Mesenchymal stem cell (in vitro differentiated cells and primary cell): ENCODE results near the gene PGA3.
"Not testable (repeated sequence)": the region's sequence is repeated elsewhere in the genome, so short reads cannot be mapped to it uniquely, and the experiment has no call there.

ENCODE experiments used
- DNase-seq: peaks from one replicate; pipeline ENCODE4 v3.0.0-alpha.2; 2013
- H2AFZ ChIP-seq: one replicate; pipeline ENCODE4 v1.6.1; 2013; ENCODE audit warnings: low read depth, mild to moderate bottlenecking, control low read depth, inconsistent platforms, low read length, moderate library complexity
- H2AK5ac ChIP-seq: 2 replicates; pipeline ENCODE4 v1.6.1; 2013; ENCODE audit warnings: low read length, moderate library complexity, mild to moderate bottlenecking, inconsistent platforms; ENCODE audit not compliant: severe bottlenecking
- H2BK120ac ChIP-seq: one replicate; pipeline ENCODE4 v1.6.1; 2013; ENCODE audit warnings: low read depth, mild to moderate bottlenecking, inconsistent platforms, low read length, moderate library complexity
- H2BK12ac ChIP-seq, 2 experiments: one replicate each; pipeline ENCODE4 v1.6.1; 2013; ENCODE audit warnings: inconsistent platforms in 2 of 2, low read length in 2 of 2, mild to moderate bottlenecking in 2 of 2, moderate library complexity in 2 of 2, control low read depth in 1 of 2
- H2BK15ac ChIP-seq: one replicate; pipeline ENCODE4 v1.6.1; 2013; ENCODE audit warnings: mild to moderate bottlenecking, low read depth, inconsistent platforms; ENCODE audit not compliant: poor library complexity, severe bottlenecking
- H2BK5ac ChIP-seq: 2 replicates; pipeline ENCODE4 v1.6.1; 2013; ENCODE audit warnings: low read depth, mild to moderate bottlenecking, low read length, control low read depth, inconsistent platforms; ENCODE audit not compliant: poor library complexity, severe bottlenecking
- H3K14ac ChIP-seq, 2 experiments: one replicate each; pipeline ENCODE4 v1.6.1; 2013; ENCODE audit warnings: inconsistent platforms in 2 of 2, low read length in 2 of 2, control low read depth in 1 of 2, mild to moderate bottlenecking in 1 of 2, moderate library complexity in 1 of 2
- H3K18ac ChIP-seq, 2 experiments: one replicate each; pipeline ENCODE4 v1.6.1; 2013; ENCODE audit warnings: inconsistent platforms in 2 of 2, low read length in 2 of 2, control low read depth in 1 of 2, low read depth in 1 of 2, mild to moderate bottlenecking in 1 of 2
- H3K23ac ChIP-seq, 2 experiments: one replicate each; pipeline ENCODE4 v1.6.1; 2013; ENCODE audit warnings: inconsistent platforms in 2 of 2, low read length in 2 of 2, mild to moderate bottlenecking in 2 of 2, moderate library complexity in 2 of 2, control low read depth in 1 of 2
- H3K27ac ChIP-seq: 2 replicates; pipeline ENCODE4 v1.5.1; 2013; ENCODE audit warnings: mild to moderate bottlenecking, moderate library complexity, low read length, control low read depth, inconsistent platforms; ENCODE audit not compliant: poor library complexity, severe bottlenecking
- H3K27me3 ChIP-seq, 2 experiments: 2 replicates each; pipeline versions ENCODE4 v1.6.1 to v1.7.0; 2013; ENCODE audit warnings: low read length in 2 of 2, mild to moderate bottlenecking in 2 of 2, moderate library complexity in 2 of 2, control low read depth in 1 of 2, inconsistent platforms in 1 of 2; ENCODE audit not compliant: control insufficient read depth in 1 of 2, insufficient read depth in 1 of 2
- H3K36me3 ChIP-seq, 2 experiments: 2 replicates each; pipeline versions ENCODE4 v1.6.1 to v1.7.0; 2013; ENCODE audit warnings: low read length in 2 of 2, control low read depth in 1 of 2, inconsistent platforms in 1 of 2, low read depth in 1 of 2, mild to moderate bottlenecking in 1 of 2; ENCODE audit not compliant: insufficient read depth in 2 of 2, control insufficient read depth in 1 of 2
- H3K4ac ChIP-seq, 2 experiments: one replicate each; pipeline ENCODE4 v1.6.1; 2013; ENCODE audit warnings: inconsistent platforms in 2 of 2, low read length in 2 of 2, mild to moderate bottlenecking in 2 of 2, moderate library complexity in 2 of 2, control low read depth in 1 of 2, low read depth in 1 of 2
- H3K4me1 ChIP-seq: 2 replicates; pipeline ENCODE4 v1.6.1; 2013; ENCODE audit warnings: low read depth, low read length, control low read depth; ENCODE audit not compliant: control insufficient read depth, insufficient read depth
- H3K4me2 ChIP-seq: 2 replicates; pipeline ENCODE4 v1.6.1; 2013; ENCODE audit warnings: low read length, mild to moderate bottlenecking, inconsistent platforms; ENCODE audit not compliant: poor library complexity, severe bottlenecking
- H3K4me3 ChIP-seq, 2 experiments: 2 replicates each; pipeline versions ENCODE4 v1.5.1 to v1.7.0; 2013; ENCODE audit warnings: low read length in 2 of 2, mild to moderate bottlenecking in 2 of 2, control low read depth in 1 of 2, low read depth in 1 of 2; ENCODE audit not compliant: insufficient read depth in 1 of 2
- H3K79me1 ChIP-seq: replicated peaks from 2 replicates; pipeline ENCODE4 v1.6.1; 2013; ENCODE audit warnings: mild to moderate bottlenecking, control low read depth, low read length, inconsistent platforms; ENCODE audit not compliant: poor library complexity, severe bottlenecking
- H3K9ac ChIP-seq: 2 replicates; pipeline ENCODE4 v1.7.0; 2013; ENCODE audit warnings: mild to moderate bottlenecking, low read length, moderate library complexity
- H3K9me3 ChIP-seq: 2 replicates; pipeline ENCODE4 v1.7.0; 2013; ENCODE audit warnings: mild to moderate bottlenecking, low read length; ENCODE audit not compliant: control insufficient read depth
- H4K8ac ChIP-seq: one replicate; pipeline ENCODE4 v1.6.1; 2013; ENCODE audit warnings: inconsistent platforms, mild to moderate bottlenecking, low read length, moderate library complexity
- H4K91ac ChIP-seq: one replicate; pipeline ENCODE4 v1.6.1; 2013; ENCODE audit warnings: mild to moderate bottlenecking, low read length, inconsistent platforms
- WGBS: methylation state at CpG from one replicate; pipeline ENCODE4 v1.1.7; 2013; ENCODE audit warnings: mixed read lengths; 5-methylcytosine and 5-hydroxymethylcytosine counted together

PGA3 gene

DNA sequence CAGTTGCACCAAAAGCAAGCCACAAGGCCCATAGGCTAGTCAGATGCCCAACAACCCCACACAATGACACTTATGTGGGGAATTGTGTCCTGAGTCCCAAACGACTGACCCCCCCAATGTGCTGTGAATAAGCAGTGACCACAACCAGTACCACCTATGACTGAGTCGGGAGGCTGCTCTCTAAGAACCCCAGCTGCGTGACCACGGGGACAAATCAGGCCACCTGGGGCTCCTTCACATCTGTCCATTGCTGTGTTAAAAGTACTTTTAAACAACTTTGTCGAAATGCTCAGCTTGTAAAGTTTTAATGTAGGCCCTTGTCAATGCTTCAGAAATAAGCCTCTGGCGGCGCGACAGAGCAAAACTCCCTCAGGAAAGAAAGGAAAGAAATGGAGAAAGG lies 37.0 kb downstream of the PGA3 start:
- not testable (repeated sequence) for H3K23ac ChIP-seq, H2BK12ac ChIP-seq, H2BK15ac ChIP-seq, H3K4me1 ChIP-seq, H3K79me1 ChIP-seq, H2AFZ ChIP-seq, H3K4me2 ChIP-seq, H2BK120ac ChIP-seq, H3K27ac ChIP-seq, H3K9me3 ChIP-seq, H3K27me3 ChIP-seq, H3K18ac ChIP-seq, H3K36me3 ChIP-seq, H3K14ac ChIP-seq, H3K4me3 ChIP-seq, H3K9ac ChIP-seq, DNase-seq, H4K8ac ChIP-seq, H2AK5ac ChIP-seq, H3K4ac ChIP-seq, H4K91ac ChIP-seq, H2BK5ac ChIP-seq
- 53% methylated on average over 4 of the region's 8 CpGs for WGBS

DNA sequence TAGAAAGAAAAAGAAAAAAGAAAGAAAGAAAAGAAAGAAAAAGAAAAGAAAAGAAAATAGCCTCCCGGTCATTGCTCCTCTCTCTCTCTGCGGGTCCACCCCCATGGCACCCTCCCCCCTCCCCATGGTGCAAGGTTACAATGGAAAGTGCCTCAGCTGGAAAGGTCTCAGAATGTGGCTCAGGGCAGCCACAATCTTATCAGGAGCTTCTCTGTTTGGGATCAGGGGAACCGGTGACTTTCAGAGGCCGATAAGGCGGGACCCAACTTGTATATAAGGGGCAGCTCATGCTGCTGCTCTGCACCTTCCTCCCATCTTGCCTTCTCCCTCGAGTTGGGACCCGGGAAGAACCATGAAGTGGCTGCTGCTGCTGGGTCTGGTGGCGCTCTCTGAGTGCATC lies 37.6 kb downstream of the PGA3 start, which contains the start of gene PGA5:
PGA5 (plus strand) TSS at position 301 of the 400 bp plus-strand sequence; CDS start at position 353, 52 bp downstream.
- H3K36me3 ChIP-seq, DNase-seq, H3K79me1 ChIP-seq, H2BK120ac ChIP-seq, H3K9ac ChIP-seq, H3K18ac ChIP-seq, H4K8ac ChIP-seq, H3K27ac ChIP-seq, H3K27me3 ChIP-seq, H3K4ac ChIP-seq, H2AK5ac ChIP-seq, H3K4me2 ChIP-seq, H3K9me3 ChIP-seq, H2AFZ ChIP-seq, H3K4me3 ChIP-seq, H2BK15ac ChIP-seq, H4K91ac ChIP-seq, H3K23ac ChIP-seq, H2BK12ac ChIP-seq, H2BK5ac ChIP-seq, H3K4me1 ChIP-seq, H3K14ac ChIP-seq: not testable (repeated sequence)
- WGBS = no CpG with 5 or more reads among the region's 8 CpGs

DNA sequence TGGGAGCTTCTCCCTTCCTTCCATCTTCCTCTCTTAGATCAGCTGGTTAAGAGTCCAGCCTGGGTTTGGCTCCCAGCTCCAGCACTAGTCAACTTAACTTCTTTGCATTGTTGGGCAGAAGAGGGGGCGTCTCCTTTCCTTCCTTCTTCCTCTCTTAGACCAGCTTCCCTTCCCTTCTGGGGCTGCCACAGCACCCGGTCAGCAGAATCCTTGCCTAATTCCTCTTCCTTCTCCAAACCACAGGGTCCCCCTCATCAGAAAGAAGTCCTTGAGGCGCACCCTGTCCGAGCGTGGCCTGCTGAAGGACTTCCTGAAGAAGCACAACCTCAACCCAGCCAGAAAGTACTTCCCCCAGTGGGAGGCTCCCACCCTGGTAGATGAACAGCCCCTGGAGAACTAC lies 38.2 kb downstream of the PGA3 start:
- not testable (repeated sequence) for H3K9me3 ChIP-seq, H3K27me3 ChIP-seq, H3K36me3 ChIP-seq, H2BK5ac ChIP-seq, H2BK12ac ChIP-seq, DNase-seq, H3K9ac ChIP-seq, H3K14ac ChIP-seq, H3K4me1 ChIP-seq, H2BK15ac ChIP-seq, H3K27ac ChIP-seq, H3K79me1 ChIP-seq, H3K4ac ChIP-seq, H2BK120ac ChIP-seq, H2AFZ ChIP-seq, H2AK5ac ChIP-seq, H3K23ac ChIP-seq, H4K91ac ChIP-seq, H4K8ac ChIP-seq, H3K18ac ChIP-seq, H3K4me3 ChIP-seq, H3K4me2 ChIP-seq
- WGBS = no CpG with 5 or more reads among the region's 5 CpGs

DNA sequence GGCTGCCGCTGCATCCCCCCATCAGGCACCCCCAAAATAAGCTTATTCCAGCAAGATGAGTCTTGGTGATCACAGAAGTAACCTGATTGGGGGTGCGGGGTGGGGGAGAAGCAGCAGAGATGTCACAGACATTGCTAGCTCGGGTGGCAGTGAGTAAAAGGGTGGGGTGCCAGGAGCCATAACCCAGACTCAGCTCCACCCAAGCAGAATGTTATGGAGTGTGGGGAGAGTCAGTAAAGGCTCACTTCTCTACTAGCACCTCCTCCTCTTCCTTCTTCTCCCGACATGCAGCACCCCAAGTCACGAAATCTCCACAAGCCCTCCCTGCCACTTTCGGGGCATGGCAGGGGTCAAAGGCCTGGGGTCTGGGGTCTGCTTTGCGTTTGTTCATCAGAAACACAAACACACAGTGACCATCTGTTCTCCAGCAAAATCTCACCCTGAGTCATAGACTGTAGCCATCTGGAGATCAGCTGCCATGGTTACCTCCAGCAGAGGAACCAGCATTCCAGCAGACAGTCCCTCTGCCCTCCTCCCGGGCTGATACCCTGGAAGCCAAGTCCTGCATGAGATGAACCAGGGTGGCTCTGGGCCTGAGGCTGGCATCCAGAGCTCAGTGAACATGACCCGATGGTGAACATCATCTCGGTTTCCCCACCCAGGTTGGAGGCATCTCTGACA lies 42.1 kb downstream of the PGA3 start:
- not testable (repeated sequence) for H3K27ac ChIP-seq, H4K8ac ChIP-seq, H2BK15ac ChIP-seq, H3K79me1 ChIP-seq, DNase-seq, H3K9ac ChIP-seq, H3K36me3 ChIP-seq, H2BK5ac ChIP-seq, H3K4ac ChIP-seq, H2AFZ ChIP-seq, H3K14ac ChIP-seq, H3K18ac ChIP-seq, H3K4me2 ChIP-seq, H2BK12ac ChIP-seq, H2AK5ac ChIP-seq, H3K27me3 ChIP-seq, H4K91ac ChIP-seq, H3K23ac ChIP-seq, H2BK120ac ChIP-seq, H3K9me3 ChIP-seq, H3K4me3 ChIP-seq, H3K4me1 ChIP-seq
- WGBS = no CpG with 5 or more reads among the region's 10 CpGs
